HCT116 (cell line): Measurements from ENCODE around the gene AIF1L. TPM values are rescaled to one million over a fixed set of nuclear protein-coding genes. Genes with fewer than 3 reads are reported as not detected.
"Not testable (repeated sequence)": the region's sequence is repeated elsewhere in the genome, so short reads cannot be mapped to it uniquely, and the experiment has no call there.

Experiments
- ATAC-seq: fragments of 200-7000 bp; cut with Tn5 transposase; 2 replicates; pipeline ENCODE4 v1.9.1; 2020; ENCODE audit warnings: mild to moderate bottlenecking, moderate library complexity
- BruUV-seq: library from RNA; stranded (reverse); fragments of 400-500 nt; replicated peaks from 2 replicates; lab custom pipeline; 2021; lab: Mats Ljungman, UMichigan
- CTCF ChIA-PET: fragments of 300-600 bp; sonication (Branson Sonifier 250); formaldehyde crosslinking; loops from one replicate; lab custom pipeline; 2021; ENCODE audit warnings: antibody characterized with exemption; lab: Charles Lee
- POLR2A ChIA-PET: fragments of 300-600, 350-600 bp; sonication (Branson Sonifier 250); formaldehyde crosslinking; loops from one replicate; lab custom pipeline; 2021; ENCODE audit warnings: antibody characterized with exemption; lab: Charles Lee
- RAD21 ChIA-PET, 2 experiments: fragments of 300-600 bp; sonication (Branson Sonifier 250); formaldehyde crosslinking; loops; one replicate each; lab custom pipeline; 2023; ENCODE audit warnings: low total read pairs in 2 of 2; ENCODE audit not compliant: uncharacterized antibody in 2 of 2, unreplicated experiment in 2 of 2, low non-redundant PET in 1 of 2; lab: Charles Lee
- DNase-seq: peaks from one replicate; pipeline ENCODE4 v3.0.0-alpha.2; 2010; ENCODE audit warnings: low read depth, low spot score
- H2AFZ ChIP-seq: fragments of 200-600 bp; shearing (Covaris generic), sonication (generic); 2 replicates; pipeline ENCODE4 v1.6.1; 2017; ENCODE audit warnings: low read depth, mixed run types, mixed read lengths, antibody characterized with exemption, low read length; ENCODE audit not compliant: poor library complexity, severe bottlenecking
- H3K27ac ChIP-seq: 2 replicates; pipeline ENCODE4 v1.5.1; 2012; ENCODE audit warnings: low read depth, low read length
- H3K27me3 ChIP-seq: fragments of 200-600 bp; sonication (generic); 2 replicates; pipeline ENCODE4 v1.6.1; 2016; ENCODE audit warnings: mixed run types, low read length, mixed read lengths; ENCODE audit not compliant: insufficient read depth
- H3K36me3 ChIP-seq, 2 experiments: fragments of 200-500 bp in 1 of 2; fragments of 200-600 bp in 1 of 2; sonication (Bioruptor generic) in 1 of 2; sonication (generic) in 1 of 2; 2 replicates each; pipeline versions ENCODE4 v1.5.1 to v1.6.1; 2014 to 2016; ENCODE audit warnings: low read length in 2 of 2, inconsistent platforms in 1 of 2, mixed read lengths in 1 of 2, mixed run types in 1 of 2; ENCODE audit not compliant: insufficient read depth in 2 of 2, control insufficient read depth in 1 of 2
- H3K4me1 ChIP-seq, 2 experiments: fragments of 200-600 bp in 1 of 2; sonication (generic) in 1 of 2; 2 replicates each; pipeline versions ENCODE4 v1.5.1 to v1.6.1; 2012 to 2017; ENCODE audit warnings: low read length in 2 of 2, inconsistent platforms in 1 of 2, mild to moderate bottlenecking in 1 of 2, mixed read lengths in 1 of 2, mixed run types in 1 of 2, moderate library complexity in 1 of 2; ENCODE audit not compliant: insufficient read depth in 2 of 2, control insufficient read depth in 1 of 2
- H3K4me2 ChIP-seq: fragments of 200-600 bp; sonication (generic); 2 replicates; pipeline ENCODE4 v1.6.1; 2017; ENCODE audit warnings: mixed run types, low read length, mixed read lengths
- H3K4me3 ChIP-seq, 2 experiments: fragments of 200-600 bp in 1 of 2; sonication (generic) in 1 of 2; replicated peaks in 1 of 2; 2 replicates each; pipeline ENCODE4 v1.5.1; 2011 to 2016; ENCODE audit warnings: low read length in 2 of 2, control low read depth in 1 of 2, low read depth in 1 of 2, mild to moderate bottlenecking in 1 of 2, mixed read lengths in 1 of 2, mixed run types in 1 of 2
- H3K79me2 ChIP-seq: fragments of 200-600 bp; sonication (generic); 2 replicates; pipeline ENCODE4 v1.6.1; 2017; ENCODE audit warnings: mild to moderate bottlenecking, mixed run types, low read length, moderate library complexity, mixed read lengths; ENCODE audit not compliant: insufficient read depth
- H3K9ac ChIP-seq: fragments of 200-600 bp; sonication (generic); 2 replicates; pipeline ENCODE4 v1.6.1; 2016; ENCODE audit warnings: low read length, mixed read lengths
- H3K9me2 ChIP-seq: fragments of 200-600 bp; sonication (generic), shearing (Covaris generic); 2 replicates; pipeline ENCODE4 v1.6.1; 2017; ENCODE audit warnings: mixed run types, mild to moderate bottlenecking, moderate library complexity; ENCODE audit not compliant: insufficient read depth
- H3K9me3 ChIP-seq, 2 experiments: fragments of 200-500 bp in 1 of 2; fragments of 200-600 bp in 1 of 2; sonication (Bioruptor generic) in 1 of 2; sonication (generic) in 1 of 2; 2 replicates each; pipeline ENCODE4 v1.6.1; 2014 to 2017; ENCODE audit warnings: low read length in 2 of 2, mixed read lengths in 2 of 2, inconsistent platforms in 1 of 2, low read depth in 1 of 2, mild to moderate bottlenecking in 1 of 2, mixed run types in 1 of 2, moderate library complexity in 1 of 2; ENCODE audit not compliant: control insufficient read depth in 1 of 2, insufficient read depth in 1 of 2
- H4K20me1 ChIP-seq: fragments of 200-600 bp; sonication (generic), shearing (Covaris generic); 2 replicates; pipeline ENCODE4 v1.6.1; 2017; ENCODE audit warnings: mixed run types, mild to moderate bottlenecking, moderate library complexity; ENCODE audit not compliant: insufficient read depth
- FOSL1 ChIP-seq: IDR thresholded peaks from 2 replicates; pipeline ENCODE4 v1.6.1; 2012; ENCODE audit warnings: low read depth
- ZNF274 ChIP-seq: fragments of 200-500 bp; sonication (Bioruptor generic); IDR thresholded peaks from 2 replicates; pipeline ENCODE4 v1.6.1; 2014; ENCODE audit warnings: mild to moderate bottlenecking, low read depth, low read length, inconsistent platforms
- intact Hi-C: fragments of 100-400 bp; cut with micrococcal nuclease; formaldehyde crosslinking; loops from 2 replicates; pipeline ENCODE4 v1.10.0; 2022
- total RNA-seq: library from RNA; stranded (reverse); gene quantifications from one replicate; pipeline ENCODE4 v1.2.1, GENCODE V29; 2021; ENCODE audit not compliant: unreplicated experiment
- TF ChIP-seq, protein P1 (sequence below): IDR thresholded peaks from 2 replicates; pipeline ENCODE4 v1.6.1; 2012
- TF ChIP-seq, protein P2 (sequence below): IDR thresholded peaks from 2 replicates; pipeline ENCODE4 v1.6.1; 2011; ENCODE audit warnings: mild to moderate bottlenecking, low read length, moderate library complexity; ENCODE audit not compliant: insufficient replicate concordance; ENCODE audit errors: extremely low read depth
- TF ChIP-seq, protein P3 (sequence below), 3 experiments: fragments of 200-600 bp in 1 of 3; sonication (generic) in 1 of 3; IDR thresholded peaks in 2 of 3; conservative IDR thresholded peaks in 1 of 3; 2 replicates each; pipeline ENCODE4 v1.5.1; 2012 to 2017; ENCODE audit warnings: low read depth in 2 of 3, low read length in 2 of 3, antibody characterized with exemption in 1 of 3, borderline replicate concordance in 1 of 3, control low read depth in 1 of 3, mild to moderate bottlenecking in 1 of 3, mixed read lengths in 1 of 3, mixed run types in 1 of 3, moderate library complexity in 1 of 3; ENCODE audit not compliant: insufficient read depth in 1 of 3

The AIF1L gene
- total RNA-seq, 1 experiment from 2014 or later: 34.0 TPM

DNA sequence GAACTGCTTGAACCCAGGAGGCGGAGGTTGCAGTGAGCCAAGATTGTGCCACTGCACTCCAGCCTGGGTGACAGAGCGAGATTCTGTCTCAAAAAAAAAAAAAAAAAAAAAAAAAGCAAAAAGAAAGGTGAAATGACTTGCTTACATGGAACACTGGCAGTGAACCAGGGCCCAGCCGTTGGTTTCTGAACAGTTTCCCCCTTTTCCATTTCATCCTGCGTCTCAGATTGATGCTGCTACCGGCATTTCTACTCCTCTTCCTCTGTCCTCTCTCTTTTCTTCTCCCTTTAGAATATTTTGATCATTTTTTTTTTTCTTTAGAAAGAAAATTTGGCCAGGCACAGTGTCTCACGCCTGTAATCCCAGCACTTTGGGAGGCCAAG lies 19.0 kb downstream of the AIF1L start:
- H3K9ac ChIP-seq, CTCF ChIA-PET, H3K9me3 ChIP-seq, H3K9me2 ChIP-seq, H3K4me1 ChIP-seq, H3K4me3 ChIP-seq, H3K27me3 ChIP-seq, H2AFZ ChIP-seq, ATAC-seq, intact Hi-C loops, H3K36me3 ChIP-seq, BruUV-seq, H4K20me1 ChIP-seq, RAD21 ChIA-PET, H3K4me2 ChIP-seq, H3K79me2 ChIP-seq, DNase-seq, H3K27ac ChIP-seq: not testable (repeated sequence)
- POLR2A ChIA-PET: interaction anchor here (0.7 kb wide), 1 partner anchor 27 kb away, joined by 4 read pairs; no protein-coding TSS in a partner anchor

DNA sequence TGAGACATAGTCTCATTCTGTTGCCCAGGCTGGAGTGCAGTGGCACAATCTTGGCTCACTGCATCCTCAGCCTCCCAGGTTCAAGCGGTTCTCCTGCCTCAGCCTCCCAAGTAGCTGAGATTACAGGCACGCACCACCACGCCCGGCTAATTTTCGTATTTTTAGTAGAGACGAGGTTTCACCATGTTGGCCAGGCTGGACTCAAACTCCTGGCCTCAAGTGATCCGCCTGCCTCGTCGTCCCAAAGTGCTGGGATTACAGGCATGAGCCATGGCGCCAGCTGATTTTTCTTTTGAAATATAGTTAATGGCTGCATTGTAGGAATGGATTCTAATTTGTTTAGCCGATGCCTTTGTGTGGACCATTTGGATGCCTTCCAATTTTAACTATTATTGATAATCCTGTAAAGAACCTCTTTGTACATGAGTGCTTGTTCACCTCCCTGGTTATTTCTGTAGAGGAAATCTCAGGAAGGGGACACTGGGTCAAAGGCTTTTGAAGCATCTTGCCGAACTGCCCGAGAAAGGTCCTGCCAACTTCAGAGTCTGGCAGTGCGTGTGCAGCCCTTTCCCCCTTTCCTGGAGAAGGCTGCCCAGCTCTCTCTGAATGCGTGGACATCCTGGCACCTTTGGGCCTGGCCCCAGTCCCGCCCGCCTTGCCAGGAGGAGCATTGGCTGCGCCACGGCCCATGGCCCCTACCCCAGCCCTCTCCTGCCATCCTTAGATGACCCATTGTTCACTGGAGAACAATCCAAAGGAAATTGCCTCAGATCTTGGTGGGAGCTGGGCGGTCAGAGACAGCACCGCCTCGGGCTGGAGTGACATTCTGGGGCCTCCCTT lies 20.2 kb downstream of the AIF1L start:
- BruUV-seq: no TSS peak
- H3K36me3 ChIP-seq: peaks cover 0 to 5% of the 10 kb centered on the region in 2 experiments; a peak in 2 of 4 replicates
- no peak overlapping the region for H2AFZ ChIP-seq
- H3K79me2 ChIP-seq: no peaks in the 10 kb centered on the region
- DNase-seq (no peak), ATAC-seq (no peak)
- no peak overlapping the region for H3K4me3 ChIP-seq
- POLR2A ChIA-PET: no interaction called here
- H3K4me2 ChIP-seq: no peak overlapping the region
- intact Hi-C loops: no loop called here
- H4K20me1 ChIP-seq: no peaks in the 10 kb centered on the region
- no peaks in the 10 kb centered on the region for H3K9me2 ChIP-seq
- H3K27ac ChIP-seq: no peak overlapping the region
- H3K27me3 ChIP-seq: no peaks in the 10 kb centered on the region
- no peaks in the 10 kb centered on the region for H3K9me3 ChIP-seq
- CTCF ChIA-PET: no interaction called here
- RAD21 ChIA-PET: no interaction called here
- no peaks in the 10 kb centered on the region for H3K4me1 ChIP-seq
- no peak overlapping the region for H3K9ac ChIP-seq
- TF ChIP-seq ZNF274 (no peak), FOSL1 (no peak)
- TF ChIP-seq, protein P1, sequence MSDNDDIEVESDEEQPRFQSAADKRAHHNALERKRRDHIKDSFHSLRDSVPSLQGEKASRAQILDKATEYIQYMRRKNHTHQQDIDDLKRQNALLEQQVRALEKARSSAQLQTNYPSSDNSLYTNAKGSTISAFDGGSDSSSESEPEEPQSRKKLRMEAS: no peak
- TF ChIP-seq, protein P2, sequence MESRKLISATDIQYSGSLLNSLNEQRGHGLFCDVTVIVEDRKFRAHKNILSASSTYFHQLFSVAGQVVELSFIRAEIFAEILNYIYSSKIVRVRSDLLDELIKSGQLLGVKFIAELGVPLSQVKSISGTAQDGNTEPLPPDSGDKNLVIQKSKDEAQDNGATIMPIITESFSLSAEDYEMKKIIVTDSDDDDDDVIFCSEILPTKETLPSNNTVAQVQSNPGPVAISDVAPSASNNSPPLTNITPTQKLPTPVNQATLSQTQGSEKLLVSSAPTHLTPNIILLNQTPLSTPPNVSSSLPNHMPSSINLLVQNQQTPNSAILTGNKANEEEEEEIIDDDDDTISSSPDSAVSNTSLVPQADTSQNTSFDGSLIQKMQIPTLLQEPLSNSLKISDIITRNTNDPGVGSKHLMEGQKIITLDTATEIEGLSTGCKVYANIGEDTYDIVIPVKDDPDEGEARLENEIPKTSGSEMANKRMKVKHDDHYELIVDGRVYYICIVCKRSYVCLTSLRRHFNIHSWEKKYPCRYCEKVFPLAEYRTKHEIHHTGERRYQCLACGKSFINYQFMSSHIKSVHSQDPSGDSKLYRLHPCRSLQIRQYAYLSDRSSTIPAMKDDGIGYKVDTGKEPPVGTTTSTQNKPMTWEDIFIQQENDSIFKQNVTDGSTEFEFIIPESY: no peak
- TF ChIP-seq, protein P3, sequence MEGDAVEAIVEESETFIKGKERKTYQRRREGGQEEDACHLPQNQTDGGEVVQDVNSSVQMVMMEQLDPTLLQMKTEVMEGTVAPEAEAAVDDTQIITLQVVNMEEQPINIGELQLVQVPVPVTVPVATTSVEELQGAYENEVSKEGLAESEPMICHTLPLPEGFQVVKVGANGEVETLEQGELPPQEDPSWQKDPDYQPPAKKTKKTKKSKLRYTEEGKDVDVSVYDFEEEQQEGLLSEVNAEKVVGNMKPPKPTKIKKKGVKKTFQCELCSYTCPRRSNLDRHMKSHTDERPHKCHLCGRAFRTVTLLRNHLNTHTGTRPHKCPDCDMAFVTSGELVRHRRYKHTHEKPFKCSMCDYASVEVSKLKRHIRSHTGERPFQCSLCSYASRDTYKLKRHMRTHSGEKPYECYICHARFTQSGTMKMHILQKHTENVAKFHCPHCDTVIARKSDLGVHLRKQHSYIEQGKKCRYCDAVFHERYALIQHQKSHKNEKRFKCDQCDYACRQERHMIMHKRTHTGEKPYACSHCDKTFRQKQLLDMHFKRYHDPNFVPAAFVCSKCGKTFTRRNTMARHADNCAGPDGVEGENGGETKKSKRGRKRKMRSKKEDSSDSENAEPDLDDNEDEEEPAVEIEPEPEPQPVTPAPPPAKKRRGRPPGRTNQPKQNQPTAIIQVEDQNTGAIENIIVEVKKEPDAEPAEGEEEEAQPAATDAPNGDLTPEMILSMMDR (IDR thresholded peaks at IDR 0.05 in 2 of 3, conservative IDR thresholded peaks at IDR 0.05 in 1 of 3; ENCODE audit: borderline replicate concordance in 1 of 3, insufficient read depth in 1 of 3, low read depth in 2 of 3, low read length in 2 of 3): no peak
